ENCODE results near the gene CEACAM1. TPM values are rescaled to one million over a fixed set of nuclear protein-coding genes. Genes with fewer than 3 reads are reported as not detected.

The CEACAM1 gene
- polyA plus RNA-seq, 1 donor from 2014 or later = 0.12 TPM

DNA sequence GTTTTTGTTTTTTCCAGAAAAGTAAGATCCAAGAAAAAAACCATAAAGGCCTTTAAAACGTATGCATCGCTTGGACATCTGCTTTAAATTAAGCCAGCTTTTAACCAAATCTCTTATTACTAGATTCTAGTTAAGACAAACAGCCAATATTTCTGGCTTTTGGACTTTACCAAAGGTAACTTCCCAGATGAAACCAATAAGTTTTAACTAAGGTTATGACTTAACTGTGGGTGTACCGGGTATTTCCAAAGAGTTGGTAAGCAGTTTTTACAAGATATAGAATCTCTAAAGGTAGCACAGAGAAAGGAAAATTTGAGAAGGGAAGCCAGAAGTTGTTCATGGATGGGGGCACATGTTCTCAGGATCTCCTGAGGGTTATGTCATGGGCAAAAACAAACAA lies 34.0 kb downstream of the CEACAM1 start:
- H3K4me3 ChIP-seq (ENCODE audit: low read length) = no peak overlapping the region
- TF ChIP-seq EZH2 (IDR thresholded peaks at IDR 0.05; ENCODE audit: borderline replicate concordance, insufficient read depth, low read length, poor library complexity, severe bottlenecking) = no peak
- TF ChIP-seq POLR2AphosphoS5 (IDR thresholded peaks at IDR 0.05) = no peak
- TF ChIP-seq EP300 (conservative IDR thresholded peaks at IDR 0.05; ENCODE audit: poor library complexity, severe bottlenecking) = no peak
- TF ChIP-seq, protein P1, sequence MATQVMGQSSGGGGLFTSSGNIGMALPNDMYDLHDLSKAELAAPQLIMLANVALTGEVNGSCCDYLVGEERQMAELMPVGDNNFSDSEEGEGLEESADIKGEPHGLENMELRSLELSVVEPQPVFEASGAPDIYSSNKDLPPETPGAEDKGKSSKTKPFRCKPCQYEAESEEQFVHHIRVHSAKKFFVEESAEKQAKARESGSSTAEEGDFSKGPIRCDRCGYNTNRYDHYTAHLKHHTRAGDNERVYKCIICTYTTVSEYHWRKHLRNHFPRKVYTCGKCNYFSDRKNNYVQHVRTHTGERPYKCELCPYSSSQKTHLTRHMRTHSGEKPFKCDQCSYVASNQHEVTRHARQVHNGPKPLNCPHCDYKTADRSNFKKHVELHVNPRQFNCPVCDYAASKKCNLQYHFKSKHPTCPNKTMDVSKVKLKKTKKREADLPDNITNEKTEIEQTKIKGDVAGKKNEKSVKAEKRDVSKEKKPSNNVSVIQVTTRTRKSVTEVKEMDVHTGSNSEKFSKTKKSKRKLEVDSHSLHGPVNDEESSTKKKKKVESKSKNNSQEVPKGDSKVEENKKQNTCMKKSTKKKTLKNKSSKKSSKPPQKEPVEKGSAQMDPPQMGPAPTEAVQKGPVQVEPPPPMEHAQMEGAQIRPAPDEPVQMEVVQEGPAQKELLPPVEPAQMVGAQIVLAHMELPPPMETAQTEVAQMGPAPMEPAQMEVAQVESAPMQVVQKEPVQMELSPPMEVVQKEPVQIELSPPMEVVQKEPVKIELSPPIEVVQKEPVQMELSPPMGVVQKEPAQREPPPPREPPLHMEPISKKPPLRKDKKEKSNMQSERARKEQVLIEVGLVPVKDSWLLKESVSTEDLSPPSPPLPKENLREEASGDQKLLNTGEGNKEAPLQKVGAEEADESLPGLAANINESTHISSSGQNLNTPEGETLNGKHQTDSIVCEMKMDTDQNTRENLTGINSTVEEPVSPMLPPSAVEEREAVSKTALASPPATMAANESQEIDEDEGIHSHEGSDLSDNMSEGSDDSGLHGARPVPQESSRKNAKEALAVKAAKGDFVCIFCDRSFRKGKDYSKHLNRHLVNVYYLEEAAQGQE (IDR thresholded peaks at IDR 0.05; ENCODE audit: borderline replicate concordance) = no peak
- TF ChIP-seq RAD21 (conservative IDR thresholded peaks at IDR 0.05) = no peak
- TF ChIP-seq SMC3 (conservative IDR thresholded peaks at IDR 0.05; ENCODE audit: poor library complexity) = no peak
- no peak for TF ChIP-seq TAF1 (IDR thresholded peaks at IDR 0.05; ENCODE audit: low read depth)
- no peak for TF ChIP-seq CTCF (IDR thresholded peaks at IDR 0.05; ENCODE audit: poor library complexity, severe bottlenecking)
- no peak for TF ChIP-seq MXI1 (conservative IDR thresholded peaks at IDR 0.05; ENCODE audit: poor library complexity, severe bottlenecking)
- no peak overlapping the region for H2AFZ ChIP-seq (ENCODE audit: low read depth, low read length)
- H3K4me2 ChIP-seq (ENCODE audit: low read length) = no peak overlapping the region
- H3K27ac ChIP-seq (ENCODE audit: low read length) = no peak overlapping the region
- H3K36me3 ChIP-seq (ENCODE audit: insufficient read depth, low read length) = no peaks in the 10 kb centered on the region
- no peak overlapping the region for H3K9ac ChIP-seq (ENCODE audit: low read length)
- no peaks in the 10 kb centered on the region for H4K20me1 ChIP-seq (ENCODE audit: insufficient read depth)
- H3K79me2 ChIP-seq (replicated peaks; ENCODE audit: insufficient read depth, low read length) = no peaks in the 10 kb centered on the region
- no peaks in the 10 kb centered on the region for H3K9me2 ChIP-seq (ENCODE audit: insufficient read depth, low read length)
- no peaks in the 10 kb centered on the region for H3K27me3 ChIP-seq (ENCODE audit: insufficient read depth, low read depth, low read length)
- H3K9me3 ChIP-seq (ENCODE audit: low read length) = no peaks in the 10 kb centered on the region
- H3F3A ChIP-seq (ENCODE audit: insufficient read depth, low read length, poor library complexity, severe bottlenecking) = no peaks in the 10 kb centered on the region

DNA sequence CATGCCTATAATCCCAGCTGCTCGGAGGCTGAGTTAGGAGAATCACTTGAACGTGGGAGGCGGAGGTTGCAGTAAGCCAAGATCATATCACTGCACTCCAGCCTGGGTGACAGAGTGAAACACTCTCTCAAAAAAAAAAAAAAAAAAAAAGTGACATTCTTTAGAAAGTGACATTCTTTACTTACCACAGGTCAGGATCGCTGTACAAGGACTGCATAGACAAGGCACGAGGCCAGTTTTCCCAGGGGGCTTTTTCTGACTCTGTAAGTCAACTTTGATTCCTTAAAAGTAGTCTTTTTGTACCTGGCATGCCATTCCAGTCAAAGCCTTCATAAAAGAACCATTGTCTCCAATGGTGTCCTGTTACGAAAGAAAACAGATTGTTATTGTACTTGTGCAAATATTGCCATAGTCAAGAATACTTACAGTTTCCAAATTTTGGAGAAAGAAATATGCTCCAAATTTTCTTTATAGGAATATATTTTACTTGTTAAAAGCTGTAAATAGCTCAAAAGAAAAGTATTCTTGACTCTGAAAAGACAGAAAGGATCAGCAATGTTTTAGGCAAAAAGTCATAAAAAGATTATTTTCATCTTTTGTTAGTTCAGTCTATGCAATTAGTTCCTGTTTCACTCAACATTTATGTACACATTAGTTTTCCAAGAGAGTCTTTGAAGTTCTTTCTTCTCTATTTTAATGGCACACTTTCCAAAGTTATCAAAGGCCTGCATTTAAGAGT lies 39.3 kb downstream of the CEACAM1 start:
- Histone ChIP-seq H3K9me2 (ENCODE audit: insufficient read depth, low read length) (no peaks in the 10 kb centered on the region), H4K20me1 (ENCODE audit: insufficient read depth) (no peaks in the 10 kb centered on the region), H2AFZ (ENCODE audit: low read depth, low read length) (no peak overlapping the region), H3K36me3 (ENCODE audit: insufficient read depth, low read length) (no peaks in the 10 kb centered on the region), H3K27ac (ENCODE audit: low read length) (no peak overlapping the region), H3K79me2 (replicated peaks; ENCODE audit: insufficient read depth, low read length) (no peaks in the 10 kb centered on the region), H3K9me3 (ENCODE audit: low read length) (no peaks in the 10 kb centered on the region), H3K4me2 (ENCODE audit: low read length) (no peak overlapping the region), H3K9ac (ENCODE audit: low read length) (no peak overlapping the region), H3F3A (ENCODE audit: insufficient read depth, low read length, poor library complexity, severe bottlenecking) (no peaks in the 10 kb centered on the region), H3K27me3 (ENCODE audit: insufficient read depth, low read depth, low read length) (no peaks in the 10 kb centered on the region), H3K4me3 (ENCODE audit: low read length) (no peak overlapping the region)
- TF ChIP-seq, protein P1 (IDR thresholded peaks at IDR 0.05; ENCODE audit: borderline replicate concordance) = no peak
- TF ChIP-seq POLR2AphosphoS5 (IDR thresholded peaks at IDR 0.05) = no peak
- TF ChIP-seq EP300 (conservative IDR thresholded peaks at IDR 0.05; ENCODE audit: poor library complexity, severe bottlenecking) = no peak
- no peak for TF ChIP-seq EZH2 (IDR thresholded peaks at IDR 0.05; ENCODE audit: borderline replicate concordance, insufficient read depth, low read length, poor library complexity, severe bottlenecking)
- TF ChIP-seq MXI1 (conservative IDR thresholded peaks at IDR 0.05; ENCODE audit: poor library complexity, severe bottlenecking) = no peak
- TF ChIP-seq TAF1 (IDR thresholded peaks at IDR 0.05; ENCODE audit: low read depth) = no peak
- TF ChIP-seq RAD21 (conservative IDR thresholded peaks at IDR 0.05) = no peak
- TF ChIP-seq CTCF (IDR thresholded peaks at IDR 0.05; ENCODE audit: poor library complexity, severe bottlenecking) = no peak
